CD4-positive, alpha-beta T cell (primary cell): Measurements from ENCODE around the gene CROCC2. TPM values are rescaled to one million over a fixed set of nuclear protein-coding genes. Genes with fewer than 3 reads are reported as not detected.

ENCODE experiments used
- ATAC-seq: fragments of 200-7000 bp; cut with Tn5 transposase; one replicate; pipeline ENCODE4 v1.10.0; 2022; ENCODE audit warnings: mild to moderate bottlenecking; ENCODE audit not compliant: poor library complexity
- CTCF ChIA-PET: fragments of 350-600 bp; sonication (Branson Sonifier 250); formaldehyde crosslinking; loops from one replicate; lab custom pipeline; 2021; ENCODE audit warnings: antibody characterized with exemption, inconsistent platforms; lab: Charles Lee
- POLR2A ChIA-PET: fragments of 350-600 bp; sonication (Branson Sonifier 250); formaldehyde crosslinking; loops from one replicate; lab custom pipeline; 2021; ENCODE audit warnings: antibody characterized with exemption, inconsistent platforms; lab: Charles Lee
- DNase-seq, 14 experiments: peaks; one replicate each; pipeline ENCODE4 v3.0.0-alpha.2; 2013 to 2020; ENCODE audit warnings: mixed read lengths in 2 of 14
- H3K27ac ChIP-seq, 2 donors: one replicate each; pipeline versions ENCODE4 v1.5.1 to v1.7.0; 2013; ENCODE audit warnings: low read length in 2 of 2, low read depth in 1 of 2, mild to moderate bottlenecking in 1 of 2
- H3K27me3 ChIP-seq, 2 experiments: 1 replicate in 1 of 2; 2 replicates in 1 of 2; pipeline versions ENCODE4 v1.6.1 to v1.7.0; 2013; ENCODE audit warnings: low read length in 2 of 2, control low read depth in 1 of 2, mild to moderate bottlenecking in 1 of 2, moderate library complexity in 1 of 2; ENCODE audit not compliant: insufficient read depth in 2 of 2, control insufficient read depth in 1 of 2
- H3K36me3 ChIP-seq: one replicate; pipeline ENCODE4 v1.6.1; 2013; ENCODE audit warnings: low read length, control low read depth; ENCODE audit not compliant: insufficient read depth
- H3K4me1 ChIP-seq: one replicate; pipeline ENCODE4 v1.6.1; 2013; ENCODE audit warnings: low read length, control low read depth; ENCODE audit not compliant: insufficient read depth
- H3K4me3 ChIP-seq: one replicate; pipeline ENCODE4 v1.5.1; 2013; ENCODE audit warnings: mild to moderate bottlenecking, low read length, moderate library complexity
- H3K9me3 ChIP-seq, 2 experiments: 1 replicate in 1 of 2; 2 replicates in 1 of 2; pipeline versions ENCODE4 v1.6.1 to v1.7.0; 2013; ENCODE audit warnings: low read length in 2 of 2, mild to moderate bottlenecking in 2 of 2, control low read depth in 1 of 2, moderate library complexity in 1 of 2; ENCODE audit not compliant: control insufficient read depth in 1 of 2, insufficient read depth in 1 of 2
- H3K27ac Mint-ChIP-seq: one replicate; pipeline ENCODE4 v1.8.0; 2020; ENCODE audit warnings: mixed read lengths
- H3K27me3 Mint-ChIP-seq: one replicate; pipeline ENCODE4 v1.8.0; 2021; ENCODE audit warnings: mixed read lengths
- H3K36me3 Mint-ChIP-seq: one replicate; pipeline ENCODE4 v1.8.0; 2021; ENCODE audit warnings: low read depth, mixed read lengths
- H3K4me1 Mint-ChIP-seq: one replicate; pipeline ENCODE4 v1.8.0; 2021; ENCODE audit warnings: low read depth, mixed read lengths
- H3K4me3 Mint-ChIP-seq: one replicate; pipeline ENCODE4 v1.8.0; 2020; ENCODE audit warnings: mild to moderate bottlenecking, mixed read lengths
- H3K9me3 Mint-ChIP-seq: one replicate; pipeline ENCODE4 v1.8.0; 2020; ENCODE audit warnings: mixed read lengths
- CTCF ChIP-seq: fragments of 200-600 bp; IDR thresholded peaks from one replicate; pipeline ENCODE4 v1.8.0; 2022; ENCODE audit warnings: antibody characterized with exemption, mild to moderate bottlenecking
- intact Hi-C, 2 experiments: fragments of 100-400 bp; cut with DNase I in 1 of 2; cut with micrococcal nuclease in 1 of 2; formaldehyde crosslinking; loops; one replicate each; pipeline versions ENCODE4 v1.15.1 to v1.9.0; 2023 to 2025; cut with DNase I, micrococcal nuclease
- total RNA-seq, 174 experiments: library from RNA in 2 of 174; stranded (reverse) in 2 of 174; gene quantifications; one replicate each; pipeline ENCODE4 v1.2.3 and lab custom pipeline; 2021 to 2026

Gene CROCC2
- total RNA-seq, 2 experiments from 2014 or later, result not detected

- no peak for TF ChIP-seq CTCF
- peak in 2 of 14 experiments; percentile 16 to 27 for DNase-seq
- Histone ChIP-seq H3K27me3 (no peaks in the 10 kb centered on the region), H3K9me3 (no peaks in the 10 kb centered on the region), H3K27ac (no peak overlapping the region), H3K36me3 (no peaks in the 10 kb centered on the region), H3K4me1 (no peaks in the 10 kb centered on the region), H3K4me3 (no peak overlapping the region)
- H3K4me3 Mint-ChIP-seq, result no peak overlapping the region
- no peaks in the 10 kb centered on the region for H3K9me3 Mint-ChIP-seq
- no peak overlapping the region for H3K27ac Mint-ChIP-seq
- CTCF ChIA-PET, result no interaction called here
- POLR2A ChIA-PET, result no interaction called here
- no peaks in the 10 kb centered on the region for H3K36me3 Mint-ChIP-seq
- no peaks in the 10 kb centered on the region for H3K27me3 Mint-ChIP-seq
- intact Hi-C loops, result no loop called here
- no peaks in the 10 kb centered on the region for H3K4me1 Mint-ChIP-seq
- no peak for ATAC-seq
Observed at GRCh38 chr2:240877460-240878340, 28.4 kb upstream of the CROCC2 start.

GRCh38 chr2:240878341-240878936, 27.7 kb upstream of the CROCC2 start:
- Mint-ChIP-seq H3K36me3 (no peaks in the 10 kb centered on the region), H3K27ac (no peak overlapping the region), H3K9me3 (no peaks in the 10 kb centered on the region), H3K4me1 (no peaks in the 10 kb centered on the region), H3K4me3 (no peak overlapping the region), H3K27me3 (no peaks in the 10 kb centered on the region)
- H3K27ac ChIP-seq, result no peak overlapping the region
- ChIA-PET CTCF (no interaction called here), POLR2A (no interaction called here)
- ATAC-seq (no peak), DNase-seq (no peak)
- no peaks in the 10 kb centered on the region for H3K4me1 ChIP-seq
- intact Hi-C loops, result no loop called here
- no peaks in the 10 kb centered on the region for H3K36me3 ChIP-seq
- no peak for TF ChIP-seq CTCF
- H3K27me3 ChIP-seq, result no peaks in the 10 kb centered on the region
- H3K4me3 ChIP-seq, result no peak overlapping the region
- H3K9me3 ChIP-seq, result no peaks in the 10 kb centered on the region

- no peaks in the 10 kb centered on the region for H3K27me3 ChIP-seq
- H3K4me3 Mint-ChIP-seq, result no peak overlapping the region
- no peaks in the 10 kb centered on the region for H3K27me3 Mint-ChIP-seq
- no peak overlapping the region for H3K27ac ChIP-seq
- no peaks in the 10 kb centered on the region for H3K4me1 Mint-ChIP-seq
- no peak overlapping the region for H3K27ac Mint-ChIP-seq
- no peaks in the 10 kb centered on the region for H3K36me3 Mint-ChIP-seq
- CTCF ChIA-PET, result no interaction called here
- no peaks in the 10 kb centered on the region for H3K36me3 ChIP-seq
- H3K9me3 Mint-ChIP-seq, result no peaks in the 10 kb centered on the region
- DNase-seq (no peak), ATAC-seq (no peak)
- intact Hi-C loops, result no loop called here
- TF ChIP-seq CTCF, result no peak
- no peaks in the 10 kb centered on the region for H3K9me3 ChIP-seq
- POLR2A ChIA-PET, result no interaction called here
- no peaks in the 10 kb centered on the region for H3K4me1 ChIP-seq
- H3K4me3 ChIP-seq, result no peak overlapping the region
Observed at GRCh38 chr2:240879105-240879504, 27.0 kb upstream of the CROCC2 start.
